C4-2B (cell line): ENCODE data around the gene ATP13A2.

Experiments
- CTCF ChIP-seq: fragments of 450-650 bp; conservative IDR thresholded peaks from 2 replicates; pipeline ENCODE4 v1.5.1; 2017; ENCODE audit warnings: mild to moderate bottlenecking
- ZFX ChIP-seq: fragments of 450-650 bp; IDR thresholded peaks from 2 replicates; pipeline ENCODE4 v1.6.1; 2017

- no peak for TF ChIP-seq CTCF
- no peak for TF ChIP-seq ZFX
Measured at GRCh38 chr1:16989676-16990391, 21.9 kb downstream of the ATP13A2 start.
